Kasumi-1 (cell line): Measurements from ENCODE around the gene SLC25A21.

ENCODE experiments used
- DNase-seq, 2 experiments: peaks; one replicate each; lab custom pipeline; 2025; lab: John Stamatoyannopoulos, UW

The SLC25A21 gene

GRCh38 chr14:37045340-37046061 is 126.9 kb downstream of the SLC25A21 start:
- DNase-seq, result no peak

- DNase-seq, result no peak
Observed at GRCh38 chr14:37037636-37038387, 134.6 kb downstream of the SLC25A21 start.

- peak; percentile 5 to 28 for DNase-seq
Observed at GRCh38 chr14:37036669-37037341, 135.6 kb downstream of the SLC25A21 start.

- no peak for DNase-seq
Observed at GRCh38 chr14:37035401-37035800, 137.0 kb downstream of the SLC25A21 start.

GRCh38 chr14:37034410-37035285 is 137.8 kb downstream of the SLC25A21 start:
- no peak for DNase-seq

- no peak for DNase-seq
Observed at GRCh38 chr14:37032863-37033262, 139.5 kb downstream of the SLC25A21 start.

GRCh38 chr14:37027188-37027824 is 145.1 kb downstream of the SLC25A21 start:
- peak; percentile 79 to 88 for DNase-seq

GRCh38 chr14:37023875-37024565 is 148.4 kb downstream of the SLC25A21 start:
- DNase-seq, result no peak

- DNase-seq, result no peak
Observed at GRCh38 chr14:37021390-37021789, 151.0 kb downstream of the SLC25A21 start.

- DNase-seq, result peak; percentile 22 to 31
Observed at GRCh38 chr14:37019488-37019887, 152.9 kb downstream of the SLC25A21 start.

GRCh38 chr14:37018571-37019240 is 153.7 kb downstream of the SLC25A21 start:
- DNase-seq, result no peak

- no peak for DNase-seq
Observed at GRCh38 chr14:37013078-37013477, 159.3 kb downstream of the SLC25A21 start.

GRCh38 chr14:36998686-36999085 is 173.7 kb downstream of the SLC25A21 start:
- no peak for DNase-seq

GRCh38 chr14:36997843-36998242 is 174.6 kb downstream of the SLC25A21 start:
- DNase-seq, result no peak

- no peak for DNase-seq
Observed at GRCh38 chr14:36996857-36997590, 175.4 kb downstream of the SLC25A21 start.

GRCh38 chr14:36996133-36996856 is 176.1 kb downstream of the SLC25A21 start:
- no peak for DNase-seq

GRCh38 chr14:36989806-36990205 is 182.6 kb downstream of the SLC25A21 start:
- no peak for DNase-seq

GRCh38 chr14:36988989-36989388 is 183.4 kb downstream of the SLC25A21 start:
- DNase-seq, result no peak

GRCh38 chr14:36988568-36988967 is 183.8 kb downstream of the SLC25A21 start:
- no peak for DNase-seq
